Thoracic aorta (tissue), 2 donors: ENCODE results near the gene ERCC6L2. TPM values are rescaled to one million over a fixed set of nuclear protein-coding genes. Genes with fewer than 3 reads are reported as not detected.

Source experiments
- ATAC-seq: fragments of 150-250 bp; one replicate; pipeline ENCODE4 v1.8.0; 2017; ENCODE audit warnings: low read depth; ENCODE audit not compliant: insufficient number of reproducible peaks, low FRiP score
- DNase-seq: peaks from one replicate; pipeline ENCODE4 v3.0.0-alpha.2; 2020; ENCODE audit warnings: low spot score
- H3K27ac ChIP-seq, 2 donors: fragments of 200-600 bp; sonication (generic); 1 replicate in 1 of 2; 2 replicates in 1 of 2; pipeline ENCODE4 v1.5.1; 2016; ENCODE audit warnings: mild to moderate bottlenecking in 2 of 2, moderate library complexity in 2 of 2
- H3K27me3 ChIP-seq: fragments of 200-600 bp; sonication (generic); replicated peaks from 2 replicates; pipeline ENCODE4 v1.6.0; 2016; ENCODE audit warnings: mild to moderate bottlenecking; ENCODE audit not compliant: insufficient read depth
- H3K36me3 ChIP-seq: fragments of 200-600 bp; sonication (generic); one replicate; pipeline ENCODE4 v1.5.1; 2016
- H3K4me1 ChIP-seq, 2 donors: fragments of 200-600 bp; sonication (generic); 1 replicate in 1 of 2; 2 replicates in 1 of 2; pipeline versions ENCODE4 v1.5.1 to v1.6.0; 2016; ENCODE audit warnings: low read depth in 2 of 2, mild to moderate bottlenecking in 1 of 2; ENCODE audit not compliant: control insufficient read depth in 1 of 2
- H3K4me3 ChIP-seq: fragments of 200-600 bp; sonication (generic); 2 replicates; pipeline ENCODE4 v1.5.1; 2016; ENCODE audit warnings: mild to moderate bottlenecking
- H3K9me3 ChIP-seq: fragments of 200-600 bp; sonication (generic); 2 replicates; pipeline ENCODE4 v1.5.1; 2016
- total RNA-seq, 2 donors: library from RNA; depleted of rRNA; stranded (reverse); fragments of >200 nt; gene quantifications; one replicate each; pipeline versions ENCODE4 v1.1.0 to v1.2.3, GENCODE V29; 2016
- TF ChIP-seq, protein P1 (sequence below): fragments of 200-600 bp; sonication (generic); IDR thresholded peaks from one replicate; pipeline ENCODE4 v1.5.1; 2019; ENCODE audit warnings: antibody characterized with exemption

ERCC6L2 gene
- total RNA-seq, 2 donors from 2014 or later = 32.1 to 53.4 TPM

- Histone ChIP-seq H3K27ac (no peak overlapping the region), H3K4me3 (no peak overlapping the region), H3K27me3 (no peaks in the 10 kb centered on the region), H3K4me1 (no peaks in the 10 kb centered on the region), H3K9me3 (no peaks in the 10 kb centered on the region), H3K36me3 (no peaks in the 10 kb centered on the region)
- no peak for DNase-seq
- TF ChIP-seq, protein P1, sequence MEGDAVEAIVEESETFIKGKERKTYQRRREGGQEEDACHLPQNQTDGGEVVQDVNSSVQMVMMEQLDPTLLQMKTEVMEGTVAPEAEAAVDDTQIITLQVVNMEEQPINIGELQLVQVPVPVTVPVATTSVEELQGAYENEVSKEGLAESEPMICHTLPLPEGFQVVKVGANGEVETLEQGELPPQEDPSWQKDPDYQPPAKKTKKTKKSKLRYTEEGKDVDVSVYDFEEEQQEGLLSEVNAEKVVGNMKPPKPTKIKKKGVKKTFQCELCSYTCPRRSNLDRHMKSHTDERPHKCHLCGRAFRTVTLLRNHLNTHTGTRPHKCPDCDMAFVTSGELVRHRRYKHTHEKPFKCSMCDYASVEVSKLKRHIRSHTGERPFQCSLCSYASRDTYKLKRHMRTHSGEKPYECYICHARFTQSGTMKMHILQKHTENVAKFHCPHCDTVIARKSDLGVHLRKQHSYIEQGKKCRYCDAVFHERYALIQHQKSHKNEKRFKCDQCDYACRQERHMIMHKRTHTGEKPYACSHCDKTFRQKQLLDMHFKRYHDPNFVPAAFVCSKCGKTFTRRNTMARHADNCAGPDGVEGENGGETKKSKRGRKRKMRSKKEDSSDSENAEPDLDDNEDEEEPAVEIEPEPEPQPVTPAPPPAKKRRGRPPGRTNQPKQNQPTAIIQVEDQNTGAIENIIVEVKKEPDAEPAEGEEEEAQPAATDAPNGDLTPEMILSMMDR = no peak
- ATAC-seq = no peak
Measured at GRCh38 chr9:95992536-95992935, 117.0 kb downstream of the ERCC6L2 start.

GRCh38 chr9:95993337-95993736, 117.8 kb downstream of the ERCC6L2 start:
- H3K4me3 ChIP-seq = no peak overlapping the region

DNA sequence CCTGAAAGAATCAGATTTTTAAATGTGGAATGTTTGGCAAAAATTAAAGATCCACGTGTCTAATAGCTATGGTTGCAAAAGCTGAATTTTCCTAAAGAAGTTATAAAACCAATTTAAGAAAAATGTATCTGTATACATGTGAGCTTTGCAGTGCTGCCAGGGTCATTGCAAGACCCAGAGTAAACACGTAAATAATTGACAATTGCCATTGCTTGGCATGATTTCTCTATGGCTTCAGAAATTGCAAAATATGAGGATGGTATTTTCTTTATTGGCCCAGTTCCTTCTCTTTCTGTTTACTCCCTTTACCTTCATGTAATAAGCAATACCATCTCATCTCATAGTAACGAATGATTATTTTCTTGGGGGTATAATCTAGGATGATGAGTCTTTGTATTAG, 123.9 kb downstream of the ERCC6L2 start:
- DNase-seq (no peak), ATAC-seq (no peak)
- Histone ChIP-seq H3K9me3 (no peaks in the 10 kb centered on the region), H3K36me3 (no peaks in the 10 kb centered on the region), H3K4me3 (no peak overlapping the region), H3K27me3 (no peaks in the 10 kb centered on the region), H3K4me1 (no peaks in the 10 kb centered on the region), H3K27ac (no peak overlapping the region)
- TF ChIP-seq, protein P1 = no peak

More at GRCh38 chr9:95993337-95993736, 117.8 kb downstream of the ERCC6L2 start:
- Histone ChIP-seq H3K36me3 (no peaks in the 10 kb centered on the region), H3K27me3 (no peaks in the 10 kb centered on the region), H3K27ac (no peak overlapping the region), H3K4me1 (no peaks in the 10 kb centered on the region), H3K9me3 (no peaks in the 10 kb centered on the region)
- ATAC-seq (no peak), DNase-seq (no peak)
- TF ChIP-seq, protein P1 = no peak

- no peak overlapping the region for H3K27ac ChIP-seq
- no peak overlapping the region for H3K4me3 ChIP-seq
- DNase-seq (no peak), ATAC-seq (no peak)
- no peaks in the 10 kb centered on the region for H3K27me3 ChIP-seq
- no peaks in the 10 kb centered on the region for H3K9me3 ChIP-seq
- TF ChIP-seq, protein P1 = no peak
- peaks cover 11% of the 10 kb centered on the region for H3K36me3 ChIP-seq
- no peaks in the 10 kb centered on the region for H3K4me1 ChIP-seq
Measured at GRCh38 chr9:96004379-96004778, 128.9 kb downstream of the ERCC6L2 start.

GRCh38 chr9:96006296-96006879, 130.9 kb downstream of the ERCC6L2 start:
- Histone ChIP-seq H3K27ac (no peak overlapping the region), H3K4me3 (no peak overlapping the region), H3K27me3 (no peaks in the 10 kb centered on the region), H3K4me1 (no peaks in the 10 kb centered on the region), H3K36me3 (peaks cover 14% of the 10 kb centered on the region), H3K9me3 (no peaks in the 10 kb centered on the region)
- TF ChIP-seq, protein P1 = no peak
- no peak for ATAC-seq
- DNase-seq = no peak
